IPS-18a (cell line): ENCODE measurements around the gene GDE1.

Source experiments
- H3K27ac ChIP-seq: one replicate; pipeline ENCODE4 v1.5.1; 2013; ENCODE audit warnings: low read length
- H3K27me3 ChIP-seq: one replicate; pipeline ENCODE4 v1.6.1; 2013; ENCODE audit warnings: mild to moderate bottlenecking, low read length; ENCODE audit not compliant: control insufficient read depth, insufficient read depth
- H3K36me3 ChIP-seq: one replicate; pipeline ENCODE4 v1.6.1; 2013; ENCODE audit warnings: low read depth, low read length; ENCODE audit not compliant: control insufficient read depth
- H3K4me1 ChIP-seq: one replicate; pipeline ENCODE4 v1.6.1; 2013; ENCODE audit warnings: low read depth, low read length; ENCODE audit not compliant: control insufficient read depth
- H3K4me3 ChIP-seq: one replicate; pipeline ENCODE4 v1.5.1; 2013; ENCODE audit warnings: low read length
- H3K9ac ChIP-seq: one replicate; pipeline ENCODE4 v1.6.1; 2013; ENCODE audit warnings: mild to moderate bottlenecking, low read length, moderate library complexity
- H3K9me3 ChIP-seq: one replicate; pipeline ENCODE4 v1.6.1; 2013; ENCODE audit warnings: low read depth, low read length; ENCODE audit not compliant: control insufficient read depth

GDE1 gene

GRCh38 chr16:19522760-19523159 lies 862 bp upstream of the GDE1 start:
- no peak overlapping the region for H3K27ac ChIP-seq
- H3K4me3 ChIP-seq: peak overlapping the region; percentile 81
- H3K27me3 ChIP-seq: no peaks in the 10 kb centered on the region
- no peaks in the 10 kb centered on the region for H3K36me3 ChIP-seq
- no peak overlapping the region for H3K9ac ChIP-seq
- H3K4me1 ChIP-seq: peaks cover 21% of the 10 kb centered on the region
- no peaks in the 10 kb centered on the region for H3K9me3 ChIP-seq

DNA sequence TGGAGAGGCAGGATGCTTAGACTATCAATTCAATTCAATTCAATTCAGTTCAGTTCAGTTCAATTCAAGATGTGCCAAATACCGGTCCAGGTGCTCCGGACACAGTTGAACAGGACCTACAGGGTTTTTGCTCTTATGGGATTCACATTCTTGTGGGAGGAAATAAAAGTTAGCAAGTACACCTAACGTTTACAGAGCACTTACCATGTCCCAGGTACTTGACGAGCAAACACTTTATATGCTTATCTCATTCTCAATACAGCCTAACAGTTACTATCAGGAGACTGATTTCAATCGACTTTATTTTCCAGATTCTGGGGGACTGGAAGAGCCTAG lies 467 bp upstream of the GDE1 start:
- Histone ChIP-seq H3K27me3 (no peaks in the 10 kb centered on the region), H3K36me3 (no peaks in the 10 kb centered on the region), H3K9me3 (no peaks in the 10 kb centered on the region), H3K27ac (no peak overlapping the region), H3K4me3 (peak overlapping the region; percentile 81), H3K9ac (peak overlapping the region; percentile 76), H3K4me1 (peaks cover 21% of the 10 kb centered on the region)

DNA sequence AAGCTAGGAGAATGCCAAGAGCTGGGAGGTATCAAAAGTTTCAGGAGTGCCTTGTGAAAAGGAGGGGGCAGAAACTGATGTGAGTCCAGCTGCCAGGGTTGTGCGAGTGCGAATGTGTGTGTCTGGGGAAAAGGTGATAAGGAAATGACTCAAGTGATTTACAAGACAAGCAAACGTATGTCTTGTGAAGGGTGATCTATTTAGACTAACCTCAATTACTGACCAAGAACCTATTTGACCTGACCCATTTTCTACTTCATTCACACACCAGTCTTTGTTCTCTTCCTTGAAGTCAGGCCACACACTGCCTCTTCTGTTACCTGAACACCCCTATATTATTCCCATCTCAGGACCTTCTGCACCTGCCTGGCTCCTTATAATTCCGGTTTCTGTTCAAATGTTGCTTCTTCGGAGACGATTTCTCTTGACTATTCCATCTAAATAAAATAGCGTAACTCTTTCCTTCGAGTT lies 1.0 kb downstream of the GDE1 start:
- Histone ChIP-seq H3K36me3 (peaks cover 13% of the 10 kb centered on the region), H3K9ac (peak overlapping the region; percentile 76), H3K4me3 (peak overlapping the region; percentile 81), H3K27ac (peak overlapping the region; percentile 36), H3K27me3 (no peaks in the 10 kb centered on the region), H3K4me1 (peaks cover 21% of the 10 kb centered on the region), H3K9me3 (no peaks in the 10 kb centered on the region)

- no peak overlapping the region for H3K27ac ChIP-seq
- H3K9me3 ChIP-seq: no peaks in the 10 kb centered on the region
- peaks cover 16% of the 10 kb centered on the region for H3K4me1 ChIP-seq
- peaks cover 21% of the 10 kb centered on the region for H3K36me3 ChIP-seq
- no peaks in the 10 kb centered on the region for H3K27me3 ChIP-seq
- H3K4me3 ChIP-seq: no peak overlapping the region
- H3K9ac ChIP-seq: no peak overlapping the region
Measured at GRCh38 chr16:19518388-19518787, 3.5 kb downstream of the GDE1 start.

DNA sequence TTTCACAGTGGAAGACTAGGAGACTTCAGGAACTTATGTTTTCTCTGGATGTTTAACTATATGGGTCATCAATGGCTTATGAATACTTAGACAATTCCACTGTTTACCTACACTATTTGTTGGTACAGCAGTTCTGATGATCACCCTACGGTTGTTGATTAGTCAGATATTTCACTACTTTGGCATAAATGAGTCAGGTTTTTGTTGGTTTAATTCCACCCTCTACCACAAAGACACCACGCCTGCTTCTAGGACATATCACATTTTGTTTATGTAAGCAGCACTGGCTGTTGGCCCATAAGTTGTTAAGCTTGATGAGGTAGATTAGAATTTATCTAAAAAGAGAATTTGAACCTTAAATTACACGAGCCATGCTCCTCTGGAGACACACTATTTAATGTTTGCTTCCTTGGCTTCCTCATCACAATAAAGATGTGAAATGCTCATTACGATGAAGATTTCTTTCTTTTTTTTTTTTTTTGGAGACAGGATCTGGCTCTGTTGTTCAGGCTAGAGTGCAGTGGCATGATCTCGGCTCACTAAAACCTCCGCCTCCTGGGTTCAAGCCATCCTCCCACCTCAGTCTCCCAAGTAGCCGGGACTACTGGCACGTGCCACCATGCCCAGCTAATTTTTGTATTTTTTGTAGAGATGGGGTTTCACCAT lies 4.3 kb downstream of the GDE1 start:
- Histone ChIP-seq H3K27me3 (no peaks in the 10 kb centered on the region), H3K4me3 (no peak overlapping the region), H3K27ac (no peak overlapping the region), H3K9me3 (no peaks in the 10 kb centered on the region), H3K36me3 (peaks cover 26% of the 10 kb centered on the region), H3K9ac (no peak overlapping the region), H3K4me1 (peaks cover 11% of the 10 kb centered on the region)

DNA sequence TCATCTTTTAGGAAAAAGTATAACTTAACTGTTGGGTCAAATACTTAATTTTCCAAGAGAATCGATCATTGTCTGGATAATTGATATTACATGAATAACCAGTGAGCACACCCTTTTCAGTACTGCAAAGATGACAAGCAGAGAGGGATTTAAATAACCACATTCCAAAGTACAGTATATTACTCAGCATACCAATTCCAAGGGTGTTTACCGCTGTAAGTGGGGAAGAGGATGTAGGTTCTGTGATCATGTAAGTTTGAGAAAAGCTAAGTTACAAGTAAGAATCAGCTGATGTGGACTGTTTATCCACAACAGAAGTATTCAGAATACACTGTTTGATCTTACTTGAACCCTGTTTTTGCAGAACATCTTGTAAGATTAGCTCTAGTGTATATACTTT lies 6.1 kb downstream of the GDE1 start:
- no peaks in the 10 kb centered on the region for H3K27me3 ChIP-seq
- H3K4me3 ChIP-seq: no peak overlapping the region
- H3K27ac ChIP-seq: no peak overlapping the region
- H3K9ac ChIP-seq: no peak overlapping the region
- H3K36me3 ChIP-seq: peaks cover 30% of the 10 kb centered on the region
- H3K9me3 ChIP-seq: no peaks in the 10 kb centered on the region
- peaks cover 4% of the 10 kb centered on the region for H3K4me1 ChIP-seq

DNA sequence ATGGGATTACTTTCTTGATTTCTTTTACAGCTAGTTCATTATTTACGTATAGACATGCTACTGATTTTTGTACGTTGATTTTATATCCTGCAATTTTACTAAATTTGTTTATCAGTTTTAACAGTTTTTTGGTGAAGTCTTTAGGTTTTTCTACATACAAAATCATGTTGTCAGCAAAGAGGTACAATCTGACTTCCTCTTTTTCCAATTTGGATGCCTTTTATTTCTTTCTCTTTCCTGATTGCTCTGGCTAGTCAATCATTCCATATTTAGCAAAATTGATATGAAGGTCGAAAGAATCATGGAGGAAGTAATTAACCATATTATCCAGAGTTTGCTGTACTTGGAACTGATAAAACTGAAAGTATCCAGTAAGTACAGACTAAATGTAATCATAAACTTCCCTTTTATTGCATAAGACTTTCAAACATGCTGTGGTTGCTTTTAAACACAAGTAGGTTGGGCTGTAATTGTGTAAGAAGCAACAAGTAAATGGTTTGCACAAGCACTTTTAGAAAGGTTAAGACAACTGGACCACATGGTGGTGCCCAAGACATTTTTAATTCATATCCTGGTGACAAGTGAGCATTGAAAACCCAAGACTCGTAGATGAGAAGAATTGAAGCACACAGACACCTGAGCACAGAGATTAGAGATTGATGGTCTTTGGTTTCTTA lies 8.4 kb downstream of the GDE1 start:
- no peak overlapping the region for H3K9ac ChIP-seq
- no peak overlapping the region for H3K27ac ChIP-seq
- H3K27me3 ChIP-seq: no peaks in the 10 kb centered on the region
- H3K9me3 ChIP-seq: no peaks in the 10 kb centered on the region
- H3K4me3 ChIP-seq: no peak overlapping the region
- H3K36me3 ChIP-seq: peaks cover 49% of the 10 kb centered on the region
- no peaks in the 10 kb centered on the region for H3K4me1 ChIP-seq

DNA sequence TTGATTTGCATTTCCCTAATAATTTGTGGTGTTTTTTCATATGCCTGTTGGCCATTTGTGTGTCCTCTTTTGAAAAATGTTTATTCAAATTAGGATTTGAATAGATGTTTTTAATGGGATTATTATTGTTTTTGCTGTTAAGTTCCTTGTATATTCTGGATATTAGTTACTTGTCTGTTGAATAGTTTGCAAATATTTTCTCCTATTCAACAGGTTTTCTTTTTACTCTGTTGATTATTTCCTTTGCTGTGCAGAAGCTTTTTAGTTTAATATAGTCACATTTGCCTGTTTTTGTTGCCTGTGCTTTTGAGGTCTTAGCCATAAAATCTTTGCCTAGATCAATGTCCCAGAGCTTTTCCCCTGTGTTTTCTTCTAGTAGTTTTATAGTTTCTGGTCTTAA lies 9.6 kb downstream of the GDE1 start:
- Histone ChIP-seq H3K4me3 (no peak overlapping the region), H3K9me3 (no peaks in the 10 kb centered on the region), H3K36me3 (peaks cover 58% of the 10 kb centered on the region), H3K27ac (no peak overlapping the region), H3K27me3 (no peaks in the 10 kb centered on the region), H3K4me1 (no peaks in the 10 kb centered on the region), H3K9ac (no peak overlapping the region)

- Histone ChIP-seq H3K4me3 (no peak overlapping the region), H3K9me3 (no peaks in the 10 kb centered on the region), H3K27ac (no peak overlapping the region), H3K4me1 (no peaks in the 10 kb centered on the region), H3K36me3 (peaks cover 69% of the 10 kb centered on the region), H3K27me3 (no peaks in the 10 kb centered on the region), H3K9ac (no peak overlapping the region)
Measured at GRCh38 chr16:19507867-19508266, 14.0 kb downstream of the GDE1 start.

- no peak overlapping the region for H3K9ac ChIP-seq
- no peaks in the 10 kb centered on the region for H3K27me3 ChIP-seq
- H3K4me3 ChIP-seq: no peak overlapping the region
- no peak overlapping the region for H3K27ac ChIP-seq
- no peaks in the 10 kb centered on the region for H3K9me3 ChIP-seq
- H3K36me3 ChIP-seq: peaks cover 75% of the 10 kb centered on the region
- no peaks in the 10 kb centered on the region for H3K4me1 ChIP-seq
Measured at GRCh38 chr16:19506965-19507364, 14.9 kb downstream of the GDE1 start.

DNA sequence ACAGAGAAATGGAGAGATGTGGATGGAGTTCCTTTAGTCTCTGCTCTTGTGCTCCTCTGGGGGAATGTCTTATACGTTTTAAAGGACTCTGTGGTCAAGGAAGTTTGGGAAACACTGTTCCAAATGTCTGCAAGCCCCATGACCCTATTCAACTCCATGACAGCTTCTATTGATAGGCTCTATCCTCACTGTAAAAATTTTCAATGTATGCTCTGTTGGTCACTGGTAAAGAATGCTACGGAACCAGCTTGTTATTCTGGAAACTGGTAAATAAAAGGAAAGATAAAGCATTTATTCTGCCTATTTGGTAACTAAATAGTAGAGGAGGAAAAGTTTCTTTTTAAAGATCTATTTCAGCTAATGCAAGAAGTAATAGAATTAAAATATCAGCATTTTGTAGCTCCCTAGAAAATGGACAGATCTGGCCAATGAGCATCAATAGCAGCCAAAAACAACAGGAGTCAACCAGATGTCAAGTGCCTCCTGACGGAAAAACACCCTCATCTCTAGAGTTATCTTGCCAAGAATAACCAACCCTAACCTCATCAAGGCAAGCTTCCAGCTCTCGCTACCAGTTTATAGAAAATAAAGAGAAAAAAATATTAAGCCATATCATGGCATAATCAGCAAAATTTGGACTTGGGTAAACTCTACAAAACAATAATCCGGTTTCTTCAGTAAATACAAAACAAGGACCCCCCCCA lies 16.1 kb downstream of the GDE1 start:
- H3K4me3 ChIP-seq: no peak overlapping the region
- H3K9ac ChIP-seq: no peak overlapping the region
- peaks cover 79% of the 10 kb centered on the region for H3K36me3 ChIP-seq
- H3K9me3 ChIP-seq: no peaks in the 10 kb centered on the region
- H3K4me1 ChIP-seq: no peaks in the 10 kb centered on the region
- H3K27ac ChIP-seq: no peak overlapping the region
- H3K27me3 ChIP-seq: no peaks in the 10 kb centered on the region
